ENCODE measurements around the gene CRIP2. TPM values are rescaled to one million over a fixed set of nuclear protein-coding genes. Genes with fewer than 3 reads are reported as not detected.

CRIP2 gene
- total RNA-seq, 6 experiments from 2014 or later: 6.9 to 22.4 (median 21.0) TPM

- DNase-seq: no peak
- H3K4me1 Mint-ChIP-seq (ENCODE audit: low read depth): no peaks in the 10 kb centered on the region
- no peak overlapping the region for H3K27ac Mint-ChIP-seq
- TF ChIP-seq CTCF (IDR thresholded peaks at IDR 0.05): no peak
- H3K27me3 Mint-ChIP-seq (ENCODE audit: insufficient read depth): peaks cover 4% of the 10 kb centered on the region; the same call in 1 of the 2 replicates
- H3K4me3 Mint-ChIP-seq: no peak overlapping the region
- H3K9me3 Mint-ChIP-seq: no peaks in the 10 kb centered on the region
- peaks cover 15% of the 10 kb centered on the region; the same call in 1 of the 2 replicates for H3K36me3 Mint-ChIP-seq (ENCODE audit: low read depth)
Observed at GRCh38 chr14:105453847-105454246, 20.8 kb upstream of the CRIP2 start.

- Mint-ChIP-seq H3K27me3 (ENCODE audit: insufficient read depth) (peaks cover 4% of the 10 kb centered on the region; the same call in 1 of the 2 replicates), H3K4me1 (ENCODE audit: low read depth) (no peaks in the 10 kb centered on the region), H3K9me3 (no peaks in the 10 kb centered on the region), H3K36me3 (ENCODE audit: low read depth) (peaks cover 15% of the 10 kb centered on the region; the same call in 1 of the 2 replicates), H3K27ac (no peak overlapping the region), H3K4me3 (no peak overlapping the region)
- TF ChIP-seq CTCF (IDR thresholded peaks at IDR 0.05): no peak
- no peak for DNase-seq
Observed at GRCh38 chr14:105455086-105455640, 19.5 kb upstream of the CRIP2 start.

GRCh38 chr14:105455766-105456660 lies 18.6 kb upstream of the CRIP2 start:
- no peak overlapping the region for H3K4me3 Mint-ChIP-seq
- no peak overlapping the region for H3K27ac Mint-ChIP-seq
- no peak for DNase-seq
- peaks cover 15% of the 10 kb centered on the region; the same call in 1 of the 2 replicates for H3K36me3 Mint-ChIP-seq (ENCODE audit: low read depth)
- H3K9me3 Mint-ChIP-seq: no peaks in the 10 kb centered on the region
- no peak for TF ChIP-seq CTCF (IDR thresholded peaks at IDR 0.05)
- peaks cover 4% of the 10 kb centered on the region; the same call in 1 of the 2 replicates for H3K27me3 Mint-ChIP-seq (ENCODE audit: insufficient read depth)
- no peaks in the 10 kb centered on the region for H3K4me1 Mint-ChIP-seq (ENCODE audit: low read depth)

- no peaks in the 10 kb centered on the region for H3K9me3 Mint-ChIP-seq
- no peak for TF ChIP-seq CTCF (IDR thresholded peaks at IDR 0.05)
- peaks cover 2% of the 10 kb centered on the region for H3K27me3 Mint-ChIP-seq (ENCODE audit: insufficient read depth)
- H3K4me1 Mint-ChIP-seq (ENCODE audit: low read depth): no peaks in the 10 kb centered on the region
- H3K36me3 Mint-ChIP-seq (ENCODE audit: low read depth): peaks cover 19% of the 10 kb centered on the region
- no peak overlapping the region for H3K27ac Mint-ChIP-seq
- H3K4me3 Mint-ChIP-seq: no peak overlapping the region
- no peak for DNase-seq
Observed at GRCh38 chr14:105456736-105457617, 17.6 kb upstream of the CRIP2 start.

- Mint-ChIP-seq H3K4me1 (ENCODE audit: low read depth) (no peaks in the 10 kb centered on the region), H3K36me3 (ENCODE audit: low read depth) (peaks cover 13% of the 10 kb centered on the region), H3K9me3 (no peaks in the 10 kb centered on the region), H3K27ac (no peak overlapping the region), H3K4me3 (no peak overlapping the region), H3K27me3 (ENCODE audit: insufficient read depth) (no peaks in the 10 kb centered on the region; the same call in 1 of the 2 replicates)
- no peak for DNase-seq
- no peak for TF ChIP-seq CTCF (IDR thresholded peaks at IDR 0.05)
Observed at GRCh38 chr14:105458010-105458409, 16.6 kb upstream of the CRIP2 start.

Measured in HFFc6 (cell line).